ENCODE results near the gene COL4A3. TPM values are rescaled to one million over a fixed set of nuclear protein-coding genes. Genes with fewer than 3 reads are reported as not detected.
A peak's percentile ranks its signal among the peaks of the same experiment; 100 is the strongest.
"Not testable (repeated sequence)": the region's sequence is repeated elsewhere in the genome, so short reads cannot be mapped to it uniquely, and the experiment has no call there.

COL4A3 gene
- total RNA-seq, 1 experiment from 2014 or later: 1.2 TPM

DNA sequence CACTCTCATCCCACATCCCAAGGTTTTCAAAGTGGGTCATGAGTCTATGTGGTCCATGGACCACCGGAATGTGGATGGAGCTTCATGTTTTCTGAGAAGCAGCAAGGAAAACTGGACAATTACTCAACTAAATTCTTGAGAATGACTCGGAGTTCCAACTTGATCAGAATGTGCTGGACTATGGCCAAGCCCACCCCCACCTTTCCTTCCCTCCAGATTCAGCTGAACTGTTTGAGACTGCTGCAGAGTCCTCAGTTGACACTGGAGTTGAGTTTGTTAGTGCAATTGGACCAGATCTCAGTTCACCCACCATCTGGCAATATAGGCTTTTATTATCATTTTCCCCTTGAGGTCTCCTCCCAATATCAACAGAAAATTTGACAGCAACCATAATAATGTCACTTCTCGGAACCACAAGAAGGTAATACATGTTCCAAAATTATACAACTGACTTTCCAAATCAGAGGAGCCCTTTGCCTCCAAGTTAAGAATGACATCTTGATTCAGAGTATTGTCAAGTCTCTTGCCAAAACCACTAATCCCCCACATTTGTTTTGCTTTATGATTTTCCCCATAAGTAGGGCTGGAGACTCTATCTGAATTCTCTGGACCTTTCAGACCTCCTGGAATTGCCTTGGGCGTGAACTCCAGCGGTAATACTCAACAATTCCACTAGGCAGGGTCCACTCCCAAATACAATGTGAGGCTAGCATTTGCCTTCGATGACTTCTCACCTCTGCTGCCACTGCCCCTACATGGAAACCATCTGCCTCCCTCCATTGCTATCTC is 9.2 kb upstream of the COL4A3 start:
- DNase-seq (ENCODE audit: low read depth): peak; percentile 9

DNA sequence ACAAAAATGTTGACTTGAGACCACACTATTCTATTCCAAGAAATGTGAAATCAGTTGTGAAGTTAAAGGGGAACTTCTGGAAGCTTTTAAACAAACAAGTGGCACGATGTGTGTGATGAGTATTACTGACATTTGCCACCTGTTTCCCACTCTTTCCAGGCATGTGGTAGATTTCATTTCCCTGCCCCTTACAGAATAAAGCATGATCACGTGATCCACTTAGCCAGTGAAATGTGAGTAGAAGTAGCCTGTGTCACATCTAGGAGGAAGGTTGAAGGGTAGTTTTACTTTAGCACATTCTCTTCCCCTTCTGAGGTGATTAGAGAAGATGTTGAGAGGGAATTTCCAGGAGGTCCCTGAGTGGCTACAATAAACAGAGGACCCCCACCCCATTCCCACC is 4.3 kb upstream of the COL4A3 start:
- DNase-seq (ENCODE audit: low read depth): no peak

DNA sequence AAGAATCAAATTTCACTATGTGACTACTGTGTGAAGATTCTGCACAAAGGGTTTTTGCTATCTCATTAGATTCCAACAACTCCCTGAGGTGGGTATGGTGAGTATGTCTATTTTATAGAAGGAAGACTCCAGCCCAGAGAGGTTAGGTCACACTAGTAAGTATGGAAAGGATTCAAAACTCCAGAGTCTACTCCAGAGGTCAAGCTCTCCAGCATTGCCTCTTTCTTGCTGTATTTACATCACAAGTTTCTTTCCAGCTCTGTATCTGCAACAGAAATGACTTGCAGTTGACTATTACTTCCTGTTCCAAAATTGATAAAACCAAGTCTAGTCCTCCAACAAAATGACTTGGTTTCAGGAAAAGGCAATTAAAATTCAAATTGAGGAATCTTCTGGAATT is 2.5 kb upstream of the COL4A3 start:
- DNase-seq (ENCODE audit: low read depth): no peak

DNA sequence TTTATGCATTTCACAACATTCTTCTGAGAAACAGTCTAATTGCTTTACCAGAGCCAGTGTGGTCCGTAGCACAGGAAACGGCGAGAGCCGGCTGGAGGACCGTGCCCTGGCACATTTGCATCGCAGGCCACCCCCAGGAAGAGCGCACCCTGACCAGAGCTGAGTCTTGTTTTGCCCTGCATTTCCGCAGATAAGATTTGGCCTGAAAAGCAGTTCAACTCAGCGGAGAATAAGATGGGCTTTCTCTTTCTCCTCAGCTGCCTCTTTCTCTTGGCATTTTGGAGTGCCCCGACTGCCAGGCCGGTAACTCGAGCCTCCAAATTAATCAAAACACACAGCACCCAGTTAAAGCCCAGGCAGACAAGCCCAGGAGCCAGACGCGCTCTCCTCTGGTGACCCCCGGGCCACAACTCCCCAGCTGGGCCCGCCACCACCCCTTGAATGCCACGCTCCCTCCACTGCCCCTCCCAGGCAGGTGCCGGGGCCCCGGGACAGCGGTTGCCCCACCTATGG is 883 bp upstream of the COL4A3 start:
- peak; percentile 33 for DNase-seq (ENCODE audit: low read depth)

DNA sequence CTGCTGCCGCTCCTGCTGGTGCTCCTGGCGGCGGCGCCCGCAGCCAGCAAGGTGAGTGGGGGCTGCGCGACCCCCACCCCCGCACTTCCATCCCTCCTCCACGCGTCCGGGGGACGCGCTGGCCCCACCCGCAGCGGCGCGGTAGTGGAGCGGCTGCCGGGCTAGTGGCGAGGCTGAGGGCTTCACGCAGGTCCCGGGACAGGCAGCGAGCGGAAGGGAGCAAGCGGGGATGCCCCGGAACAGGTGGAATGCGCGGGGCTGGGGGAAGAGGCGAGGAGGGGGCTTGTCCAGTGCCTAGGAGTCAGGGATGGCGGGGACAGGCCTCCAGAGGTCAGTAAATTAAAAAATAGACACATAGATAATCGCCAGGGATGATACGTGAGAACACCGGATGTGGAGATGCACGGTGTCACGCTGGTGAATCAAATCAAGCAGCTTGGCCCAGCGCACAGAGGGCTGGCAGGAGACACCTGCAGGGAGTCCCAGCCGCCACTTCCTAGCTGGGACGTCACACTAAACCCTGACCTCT is 403 bp downstream of the COL4A3 start:
- peak; percentile 31 for DNase-seq (ENCODE audit: low read depth)

DNA sequence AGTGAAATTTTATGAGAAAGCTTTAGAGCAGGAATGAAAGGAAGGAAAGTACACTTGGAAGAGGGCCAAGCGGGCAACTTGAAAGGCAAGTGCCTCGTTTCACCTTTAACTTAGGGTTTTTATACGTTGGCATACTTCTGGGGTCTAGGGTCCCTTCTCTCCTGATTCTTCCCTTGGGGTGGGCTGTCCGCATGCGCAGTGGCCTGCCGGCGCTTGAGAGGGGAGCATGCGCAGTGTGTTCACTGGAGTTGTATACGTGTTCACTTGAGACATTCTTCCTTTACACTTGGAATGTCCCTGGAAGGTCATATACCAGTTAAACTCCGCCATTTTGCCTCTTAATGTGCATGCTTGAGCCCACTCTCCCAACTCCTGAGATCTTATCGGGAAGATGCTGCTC is 7.4 kb downstream of the COL4A3 start:
- not testable (repeated sequence) for DNase-seq (ENCODE audit: low read depth)

DNA sequence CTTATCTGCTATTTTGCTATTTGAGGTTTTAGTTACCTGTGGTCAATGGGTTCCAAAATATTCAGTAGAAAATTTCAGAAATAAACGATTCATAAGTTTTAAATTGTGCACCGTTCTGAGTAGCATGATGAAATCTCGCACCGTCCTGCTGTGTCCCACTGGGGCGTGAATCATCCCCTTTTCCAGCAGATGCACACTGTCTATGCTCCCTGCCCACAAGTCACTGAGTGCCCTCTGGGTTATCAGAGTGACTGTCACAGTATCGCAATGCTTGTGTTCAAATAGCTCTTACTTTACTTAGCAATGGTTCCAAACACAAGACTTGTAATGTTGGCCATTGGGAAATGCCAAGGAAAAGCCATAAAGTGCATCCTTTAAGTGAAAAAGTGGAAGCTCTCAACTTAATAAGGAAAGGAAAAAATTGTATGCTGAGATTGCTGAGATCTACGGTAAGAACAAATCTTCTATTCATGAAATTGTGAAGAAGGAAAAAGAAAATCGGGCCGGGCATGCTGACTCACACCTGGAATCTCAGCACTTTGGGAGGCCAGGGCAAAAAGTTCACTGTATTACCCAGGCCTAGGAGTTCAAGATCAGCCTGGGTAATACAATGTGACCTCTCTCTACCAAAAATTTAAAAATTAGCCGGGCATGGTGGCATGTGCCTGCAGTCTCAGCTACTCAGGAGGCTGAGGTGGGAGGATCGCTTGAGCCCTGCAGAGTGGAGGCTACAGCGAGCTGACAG is 13.3 kb downstream of the COL4A3 start:
- DNase-seq (ENCODE audit: low read depth): peak; percentile 29

DNA sequence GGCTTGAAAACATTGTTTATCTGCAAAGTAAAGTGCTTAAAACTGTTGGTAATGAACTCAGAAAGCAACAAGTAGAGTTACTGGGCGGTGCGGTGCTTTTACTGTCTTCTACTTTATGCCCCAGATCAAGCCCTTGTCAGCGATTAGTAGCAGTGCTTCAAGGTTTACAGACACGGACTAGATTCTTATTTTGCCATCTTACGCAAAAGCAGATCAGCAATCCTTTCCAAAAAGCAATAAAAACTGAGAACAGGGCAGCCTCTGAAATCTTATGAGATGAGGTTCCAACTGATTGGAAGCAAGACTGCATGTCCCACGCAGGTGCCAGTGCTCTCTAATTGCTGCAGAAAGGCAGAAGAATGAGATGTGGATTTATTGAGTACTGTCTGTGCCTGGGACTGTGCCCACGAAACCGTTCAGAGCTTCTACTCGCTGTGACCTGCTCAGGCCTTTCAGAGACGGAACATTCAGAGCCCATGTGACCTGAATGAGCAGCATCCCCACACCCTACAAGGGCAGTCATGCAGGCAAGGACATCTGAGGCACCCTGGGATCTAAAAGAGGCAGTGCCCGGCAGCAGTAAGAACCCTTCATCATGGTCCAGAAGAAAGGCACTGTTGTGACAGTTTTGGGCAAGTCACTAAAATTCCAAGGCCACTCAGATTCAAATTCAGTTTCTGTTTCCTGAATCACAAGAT is 15.7 kb downstream of the COL4A3 start:
- no peak for DNase-seq (ENCODE audit: low read depth)

DNA sequence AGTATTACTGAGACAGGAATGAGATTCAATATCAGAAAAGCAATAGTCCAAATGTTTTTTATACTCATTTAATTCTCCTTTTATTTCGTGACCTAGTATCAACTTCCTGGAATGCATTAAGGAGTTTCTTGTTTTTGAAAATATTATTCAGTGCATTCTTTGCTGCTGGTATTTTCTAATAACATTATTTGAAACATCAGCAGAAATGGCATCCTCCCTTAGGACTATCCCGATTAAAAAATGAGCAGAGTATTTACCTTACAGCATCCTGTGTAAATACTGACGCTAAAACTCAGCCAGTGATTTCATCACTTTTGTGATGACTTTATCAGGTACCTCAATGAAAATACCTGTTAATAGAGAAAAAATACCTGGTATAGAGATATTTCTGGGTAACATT is 16.3 kb downstream of the COL4A3 start:
- no peak for DNase-seq (ENCODE audit: low read depth)

DNA sequence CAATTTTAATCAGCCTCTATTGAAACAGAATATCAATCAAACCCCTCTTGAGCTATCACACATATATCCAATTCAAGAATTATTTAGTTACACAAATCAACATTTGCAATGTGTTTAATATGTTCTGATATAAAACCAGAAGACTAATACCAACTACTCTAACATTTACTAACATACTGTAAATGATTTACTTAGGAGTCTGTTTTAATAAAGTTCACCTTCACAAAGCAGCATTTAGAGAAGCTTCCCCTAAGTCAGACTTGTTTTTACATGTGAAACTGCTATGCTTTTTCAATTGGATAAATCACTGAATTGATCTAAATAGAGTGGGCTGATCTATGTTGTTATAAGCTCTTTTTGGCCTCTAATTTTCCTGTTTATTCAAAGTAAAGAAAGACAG is 18.3 kb downstream of the COL4A3 start:
- no peak for DNase-seq (ENCODE audit: low read depth)

DNA sequence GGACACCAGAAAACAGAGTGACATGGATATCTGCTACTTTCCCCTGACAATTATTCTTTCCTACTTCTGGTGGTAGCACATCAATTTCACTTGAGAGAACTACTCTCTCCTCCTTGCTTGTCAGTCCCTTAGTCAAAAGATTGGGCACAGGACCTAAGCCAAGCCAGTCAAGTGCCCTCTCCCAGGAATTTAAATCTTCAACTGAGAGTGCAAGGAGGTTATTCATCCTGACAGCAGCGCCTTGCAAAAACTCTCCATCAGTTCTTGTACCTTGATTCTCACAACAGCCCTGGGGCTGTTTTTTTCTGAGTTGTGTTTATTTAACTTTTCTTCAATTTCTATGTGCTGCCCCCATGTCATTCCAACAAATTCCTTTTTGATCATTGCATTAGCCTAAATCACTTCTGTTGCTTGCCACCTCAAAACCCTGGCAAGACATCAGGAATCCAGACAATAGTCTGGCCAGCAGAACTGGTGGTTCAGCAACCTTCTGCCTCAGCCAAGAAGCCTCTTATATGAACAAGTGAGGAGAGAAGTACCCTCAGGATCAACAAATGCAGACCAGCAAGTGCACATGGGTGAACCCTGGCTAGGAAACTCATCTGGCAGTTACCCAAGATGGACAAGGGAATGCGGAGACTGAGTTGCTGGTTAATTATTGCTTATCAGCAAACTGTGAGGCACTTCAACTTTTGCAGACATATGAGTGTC is 19.4 kb downstream of the COL4A3 start:
- DNase-seq (ENCODE audit: low read depth): peak; percentile 51

DNA sequence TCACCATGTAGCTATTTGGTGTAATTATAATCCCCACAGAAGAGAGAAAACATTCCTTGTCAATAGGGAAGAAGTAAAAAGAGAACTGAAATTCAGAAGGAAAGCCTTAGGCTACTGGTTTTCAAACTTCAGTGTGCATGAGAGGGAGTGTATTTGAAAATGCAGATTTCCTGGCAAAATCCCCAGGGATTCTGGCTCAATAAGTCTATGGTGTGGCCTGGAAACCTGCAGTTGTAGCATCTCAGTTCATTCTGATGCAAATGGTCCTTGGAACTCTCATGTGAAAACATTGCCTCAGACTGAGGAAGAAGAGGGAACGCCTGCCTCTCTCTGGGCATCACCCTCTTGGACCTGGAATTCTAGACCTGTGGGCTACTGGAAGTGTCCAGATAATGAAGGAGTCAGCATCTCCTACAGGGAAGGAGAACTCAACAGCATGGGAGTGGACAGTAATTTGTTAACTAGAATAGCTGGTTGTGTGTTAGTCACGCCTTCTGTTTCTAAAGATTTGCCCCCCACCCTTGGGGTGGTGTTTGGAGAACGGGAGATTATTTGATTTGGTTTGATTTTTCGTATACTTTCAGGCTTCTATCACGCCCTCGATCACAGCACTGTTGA is 21.3 kb downstream of the COL4A3 start:
- DNase-seq (ENCODE audit: low read depth): no peak

DNA sequence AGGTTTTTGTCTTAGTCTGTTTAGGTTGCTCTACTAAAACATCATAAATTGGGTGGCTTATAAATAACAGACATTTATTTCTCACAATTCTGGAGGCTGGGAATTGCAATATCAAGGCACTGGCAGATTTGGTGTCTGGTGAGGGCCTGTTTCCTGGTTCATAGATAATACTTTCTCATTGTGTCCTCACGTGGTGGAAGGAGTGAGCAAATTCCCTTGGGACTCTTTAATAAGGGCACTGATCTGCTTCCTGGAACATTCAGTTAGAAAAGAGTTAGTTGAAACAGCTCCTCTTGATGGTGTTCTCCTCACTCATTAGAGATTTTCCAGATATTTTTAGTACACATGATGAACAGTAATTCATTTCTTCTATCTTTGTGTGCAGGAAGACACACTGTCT is 22.3 kb downstream of the COL4A3 start:
- no peak for DNase-seq (ENCODE audit: low read depth)

DNA sequence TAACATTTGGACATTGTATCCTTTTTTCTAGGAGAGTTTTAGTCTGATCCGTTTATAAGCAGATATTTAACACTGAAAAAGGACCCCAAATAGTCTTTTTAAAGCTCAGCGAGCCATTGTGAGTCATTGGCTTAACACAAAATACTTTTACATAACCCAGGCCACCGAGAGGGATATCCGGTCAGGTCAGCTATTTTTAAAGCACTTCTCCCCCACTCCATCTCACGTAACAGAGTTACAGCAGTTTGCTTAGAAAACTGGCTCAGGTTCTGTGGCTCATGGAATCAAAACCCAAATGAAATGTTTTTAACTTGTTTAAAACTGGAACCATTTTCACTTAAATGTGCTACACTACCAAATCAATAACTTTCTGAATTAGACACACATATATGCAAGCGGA is 23.9 kb downstream of the COL4A3 start:
- DNase-seq (ENCODE audit: low read depth): peak; percentile 79

DNA sequence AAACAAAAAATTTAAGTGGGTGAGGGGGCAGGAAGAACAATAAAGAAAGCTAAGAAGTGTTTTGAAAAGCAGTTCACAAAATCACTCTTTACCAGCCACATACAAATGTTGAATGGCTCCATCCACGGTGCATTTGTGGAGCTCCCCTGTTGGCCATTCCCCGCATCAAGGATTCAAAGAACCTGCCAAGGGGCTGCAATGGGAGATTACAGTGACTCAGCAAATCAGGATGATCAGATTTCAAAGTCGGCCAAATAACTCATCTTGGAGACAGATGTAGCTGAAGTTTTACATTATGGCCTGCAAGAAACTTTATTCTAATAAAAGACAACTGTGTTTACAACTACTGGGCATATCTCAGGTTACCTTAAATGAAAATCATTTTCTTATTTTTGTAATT is 26.9 kb downstream of the COL4A3 start:
- DNase-seq (ENCODE audit: low read depth): peak; percentile 84

DNA sequence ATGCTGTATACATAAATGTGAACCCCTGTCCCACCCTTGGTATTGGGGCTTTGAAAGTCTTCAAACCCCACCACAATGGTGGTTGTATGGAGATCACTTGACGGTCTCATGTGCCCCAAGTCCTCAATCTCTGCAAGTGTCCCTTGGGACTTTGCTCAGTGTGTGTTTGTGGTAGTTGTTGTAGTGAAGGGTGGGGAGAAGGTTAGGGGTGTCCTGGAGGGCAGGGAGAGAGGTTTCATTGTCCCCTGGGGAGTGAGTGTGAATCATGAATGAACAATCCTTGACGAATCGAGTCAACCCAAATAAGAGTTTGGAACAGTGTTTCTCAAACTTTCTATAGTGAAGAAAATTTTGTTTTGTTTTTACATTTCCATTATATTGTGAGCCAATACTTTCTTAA is 28.1 kb downstream of the COL4A3 start:
- peak; percentile 68 for DNase-seq (ENCODE audit: low read depth)

DNA sequence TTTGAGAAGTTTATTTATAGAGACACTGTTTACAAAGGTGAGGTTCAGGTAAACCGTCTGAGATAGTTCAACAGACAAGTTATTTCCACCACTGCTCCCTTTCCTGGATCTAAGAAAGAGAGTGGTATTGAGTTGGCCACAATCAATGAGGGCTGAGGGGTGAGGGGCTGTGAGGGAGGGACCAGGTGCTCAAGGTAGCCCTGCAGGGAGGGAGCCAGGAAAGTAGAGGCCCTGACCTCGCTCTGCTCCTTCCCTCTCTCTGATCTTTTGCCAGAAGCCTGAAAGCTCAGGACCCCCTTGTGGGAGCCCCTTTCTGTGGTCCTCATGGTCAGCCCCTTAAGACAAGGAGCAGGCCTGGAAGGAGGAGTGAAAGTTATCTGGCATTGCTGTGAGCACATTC is 29.8 kb downstream of the COL4A3 start:
- DNase-seq (ENCODE audit: low read depth): no peak

DNA sequence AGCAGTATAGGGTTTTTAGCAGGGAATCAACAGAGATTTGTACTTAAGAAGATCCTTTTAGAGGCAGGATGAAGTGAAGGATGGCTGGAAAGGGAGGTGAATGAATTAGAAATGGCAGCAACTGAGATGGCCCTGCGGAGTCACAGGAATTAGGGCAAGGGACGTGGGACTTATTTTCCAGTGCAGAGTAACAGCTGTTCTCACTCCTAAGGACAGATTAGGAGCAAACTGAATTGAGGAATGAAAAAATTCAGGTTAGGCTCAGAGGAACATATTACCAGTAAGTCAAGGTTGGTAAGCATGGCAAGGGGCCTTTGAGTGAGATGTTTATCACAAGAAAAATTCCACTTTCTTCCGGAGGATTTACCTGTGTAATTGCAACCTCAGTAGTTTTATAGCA is 34.4 kb downstream of the COL4A3 start:
- no peak for DNase-seq (ENCODE audit: low read depth)

DNA sequence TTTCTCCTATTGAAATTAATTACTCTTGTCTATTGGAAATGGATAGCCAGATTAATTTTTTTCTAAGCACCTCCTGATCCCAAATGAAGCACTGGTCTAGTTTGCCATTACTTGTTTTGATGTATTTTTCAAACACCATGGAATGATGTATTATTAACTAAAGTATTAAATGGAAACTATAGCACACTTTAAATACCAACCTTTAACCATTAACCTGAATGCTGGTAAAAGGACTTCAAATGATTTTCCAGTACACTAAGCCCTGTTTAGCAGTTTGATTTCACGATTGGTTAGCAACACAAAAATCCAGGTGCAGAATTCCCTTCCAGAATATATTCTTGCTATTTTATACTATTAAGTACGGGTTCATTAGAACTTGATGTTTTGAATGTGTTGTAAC is 37.3 kb downstream of the COL4A3 start:
- DNase-seq (ENCODE audit: low read depth): no peak

DNA sequence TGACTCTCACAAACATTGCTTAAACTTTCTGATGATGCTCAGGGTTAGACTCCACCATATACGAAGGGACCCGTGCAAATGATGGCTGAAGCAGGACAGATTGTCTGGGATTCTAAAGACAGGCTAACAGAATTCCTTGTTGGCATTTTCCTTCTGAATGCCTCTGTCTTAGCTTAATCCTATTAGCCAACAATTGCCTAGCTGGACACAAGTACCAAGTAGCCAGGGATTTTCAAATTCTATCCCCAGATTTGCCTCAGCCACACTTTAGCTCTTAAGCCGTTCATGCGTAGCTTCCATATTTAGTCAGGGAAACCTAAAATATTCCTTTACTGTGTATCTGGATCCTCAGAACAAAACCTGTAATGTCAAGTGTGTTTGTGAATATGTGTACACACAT is 40.0 kb downstream of the COL4A3 start:
- no peak for DNase-seq (ENCODE audit: low read depth)

DNA sequence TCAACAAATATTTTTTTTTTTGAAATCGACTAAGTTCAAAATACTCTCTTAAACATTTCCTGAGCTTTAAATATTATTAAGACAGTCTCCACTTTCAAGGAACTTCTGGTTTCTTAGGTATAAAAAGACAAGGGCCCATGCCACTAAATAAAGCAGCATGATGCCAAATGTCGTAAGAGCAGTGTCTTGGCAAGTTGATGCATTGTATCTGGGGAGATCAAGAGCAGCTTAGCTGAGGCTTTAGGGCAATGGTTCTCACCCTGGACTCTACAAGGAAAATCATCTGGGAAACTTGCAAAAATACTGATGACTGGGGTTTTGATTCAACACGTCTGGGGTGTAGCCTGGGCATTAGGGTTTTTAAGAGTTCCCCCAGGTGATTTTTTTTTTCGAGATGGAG is 41.3 kb downstream of the COL4A3 start:
- DNase-seq (ENCODE audit: low read depth): no peak

Measured in RPMI7951 (cell line).